ENCODE measurements around the gene TTYH3.
"Not testable (repeated sequence)": the region's sequence is repeated elsewhere in the genome, so short reads cannot be mapped to it uniquely, and the experiment has no call there.

The TTYH3 gene

GRCh38 chr7:2603044-2603965 is 28.5 kb upstream of the TTYH3 start:
- no peak for DNase-seq

DNA sequence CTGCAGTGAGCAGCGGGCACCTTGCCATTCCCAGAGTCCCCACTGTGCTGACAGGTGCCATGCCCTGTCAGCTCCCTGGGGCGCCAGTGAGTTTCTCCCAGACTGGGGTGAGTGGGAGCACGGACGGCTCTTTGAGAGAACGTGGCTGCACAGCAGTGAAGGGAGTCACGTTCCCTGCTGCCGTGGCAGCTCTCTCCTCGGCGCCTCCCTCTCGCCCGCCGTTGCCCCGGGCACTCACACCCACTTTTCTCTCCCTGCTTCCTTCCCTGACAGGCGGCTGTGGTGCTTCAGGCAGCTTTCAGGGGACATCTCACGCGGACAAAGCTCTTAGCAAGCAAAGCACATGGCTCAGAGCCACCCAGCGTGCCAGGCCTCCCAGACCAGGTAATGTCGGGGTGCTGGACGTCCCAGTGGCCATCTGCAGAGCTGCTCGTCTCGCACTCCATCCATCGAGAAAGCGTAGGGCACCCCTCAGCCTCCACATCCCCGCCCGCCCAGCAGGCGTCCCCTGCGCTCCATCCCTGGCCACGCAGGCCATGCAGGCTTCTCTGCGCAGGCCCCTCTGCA is 27.1 kb upstream of the TTYH3 start:
- DNase-seq, result no peak

GRCh38 chr7:2605608-2606538 is 25.9 kb upstream of the TTYH3 start:
- DNase-seq, result no peak

DNA sequence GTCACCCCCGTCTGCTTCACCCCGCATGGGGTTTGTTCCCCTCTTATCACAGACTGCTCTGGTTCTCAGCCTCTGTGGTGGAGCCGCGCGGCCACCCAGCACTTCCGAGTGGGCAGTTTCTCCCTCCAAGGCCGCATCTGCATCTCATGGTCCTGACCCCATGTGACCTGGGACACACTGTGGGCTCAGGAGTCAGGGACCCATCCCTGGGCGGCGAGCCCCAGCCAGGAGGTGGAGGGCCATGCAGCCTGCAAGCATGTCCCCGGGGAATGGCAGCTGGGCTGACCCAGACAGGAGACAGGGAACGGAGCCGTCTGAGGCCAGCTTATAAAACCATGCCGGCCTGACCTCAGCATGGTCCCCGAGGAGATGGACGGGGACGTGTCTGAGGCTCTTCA is 25.2 kb upstream of the TTYH3 start:
- DNase-seq, result no peak

DNA sequence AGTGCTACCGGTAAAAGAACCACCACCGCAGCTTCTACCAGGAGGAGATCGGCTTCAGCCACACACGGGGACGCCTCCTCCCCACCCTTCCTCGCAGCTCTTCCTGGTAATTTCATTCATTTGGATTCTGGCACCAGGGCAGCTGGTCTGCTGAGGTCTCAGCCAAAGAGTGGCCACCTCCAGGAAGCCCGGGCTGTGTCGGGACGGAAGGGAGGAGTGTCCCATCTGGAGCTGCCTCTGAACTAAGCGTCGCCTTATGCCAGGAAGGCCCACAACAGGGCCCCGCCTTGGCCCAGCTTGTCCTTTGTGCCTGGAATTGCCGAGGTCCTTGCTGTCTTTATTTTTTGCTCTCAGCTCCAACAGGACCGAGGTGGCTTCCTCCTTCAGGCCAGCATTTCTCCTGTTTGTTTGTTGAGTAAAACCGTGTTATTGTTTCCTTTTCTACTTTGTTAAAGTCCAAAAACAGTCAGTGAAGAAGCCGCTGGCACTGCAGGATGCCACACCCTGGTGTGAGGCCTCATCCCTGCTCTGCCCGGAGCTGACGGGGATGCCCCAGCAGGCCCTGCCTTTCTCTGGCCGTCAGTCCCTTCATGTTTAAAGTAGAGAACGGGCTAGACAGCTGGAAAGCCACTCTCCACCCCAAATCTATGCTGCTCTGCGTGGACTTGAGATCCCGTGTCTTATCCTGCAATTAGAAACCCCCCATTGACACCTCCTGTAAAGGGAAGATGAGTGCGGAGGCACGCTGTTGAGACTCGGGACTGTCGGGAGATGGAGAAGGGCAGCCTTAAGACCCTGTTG is 24.5 kb upstream of the TTYH3 start:
- no peak for DNase-seq

DNA sequence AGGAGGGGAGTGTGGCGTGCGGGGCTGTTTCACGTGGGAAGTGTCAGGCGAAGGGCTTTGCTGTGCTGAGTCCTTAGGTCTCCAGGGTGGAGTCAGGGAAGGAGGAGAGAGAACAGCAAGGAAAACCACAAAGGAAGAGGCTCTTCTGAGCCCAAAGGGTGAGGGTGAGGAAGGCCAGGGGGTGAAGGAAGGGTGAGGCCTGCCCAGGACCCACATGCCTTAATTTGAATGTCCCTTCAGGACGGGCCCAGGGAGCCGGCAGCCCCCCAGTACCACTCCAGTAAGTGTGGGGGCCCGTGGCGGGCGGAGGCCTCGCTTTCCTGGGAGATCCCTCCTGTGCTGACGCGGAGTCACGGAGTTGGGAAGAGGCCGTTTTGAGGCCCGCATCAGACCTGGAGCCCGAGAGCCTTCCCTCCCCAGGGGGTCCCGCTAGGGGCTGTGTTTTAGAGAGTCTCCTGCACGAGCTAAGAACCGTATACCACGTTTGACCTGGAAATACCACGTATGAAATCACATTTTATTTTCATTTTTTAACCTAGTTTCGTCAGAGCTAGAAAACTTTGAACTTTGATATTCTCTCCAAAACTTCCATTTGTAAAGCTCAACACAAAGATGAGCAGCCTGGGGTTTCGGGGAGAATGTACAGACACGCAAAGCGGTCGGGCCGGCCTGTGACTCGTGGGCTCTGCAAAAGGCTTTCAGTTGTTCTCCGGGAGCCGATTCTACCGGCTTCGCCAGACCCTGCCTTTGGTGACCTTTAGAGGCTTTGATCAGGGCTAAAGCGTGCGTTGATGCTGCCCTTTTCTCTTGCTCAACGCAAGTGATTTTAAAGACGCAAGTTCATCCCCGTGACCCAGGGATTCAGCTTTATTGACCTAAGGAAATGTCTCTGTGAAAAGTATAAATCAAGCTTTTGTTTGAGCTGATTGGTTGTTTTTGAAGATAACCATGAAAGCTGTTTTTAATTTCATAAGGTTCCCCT is 23.6 kb upstream of the TTYH3 start:
- no peak for DNase-seq

DNA sequence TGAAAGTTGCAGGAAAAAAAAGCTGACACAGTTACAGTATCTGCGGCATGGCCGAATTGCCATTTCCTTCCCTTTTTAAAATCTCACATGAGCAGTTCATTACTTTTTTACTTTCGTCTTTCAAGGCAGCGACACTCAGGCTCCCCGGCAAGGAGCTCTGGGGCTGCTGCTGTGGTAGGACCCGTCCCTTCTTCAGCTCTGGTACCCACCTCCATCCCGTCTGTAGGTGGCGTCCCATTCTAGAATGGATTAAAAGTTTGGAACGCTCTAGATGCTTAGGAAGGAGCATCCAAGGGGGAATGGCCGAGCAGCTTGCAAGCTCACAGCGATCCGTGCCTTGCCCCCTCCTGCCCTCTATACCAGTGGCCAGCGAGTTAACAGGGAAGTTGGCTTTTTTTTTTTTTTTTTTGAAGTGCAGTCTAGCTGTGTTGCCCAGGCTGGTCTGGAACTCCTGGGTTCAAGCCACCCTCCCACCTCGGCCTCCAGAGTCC is 22.8 kb upstream of the TTYH3 start:
- DNase-seq, result peak; percentile 23

DNA sequence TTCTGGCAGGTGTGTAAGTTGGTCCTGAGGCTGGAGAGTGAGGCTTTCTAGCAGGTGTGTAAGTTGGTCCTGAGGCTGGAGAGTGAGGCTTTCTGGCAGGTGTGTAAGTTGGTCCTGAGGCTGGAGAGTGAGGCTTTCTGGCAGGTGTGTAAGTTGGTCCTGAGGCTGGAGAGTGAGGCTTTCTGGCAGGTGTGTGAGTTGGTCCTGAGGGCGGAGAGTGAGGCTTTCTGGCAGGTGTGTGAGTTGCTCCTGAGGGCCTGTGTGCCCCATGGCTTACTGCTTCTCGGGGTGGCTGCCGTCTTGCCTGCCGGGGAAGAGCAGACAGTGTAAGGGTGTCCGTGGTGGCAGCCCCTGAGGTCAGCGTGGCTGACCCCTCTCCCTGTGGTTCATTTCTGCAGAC is 22.1 kb upstream of the TTYH3 start:
- DNase-seq, result not testable (repeated sequence)

GRCh38 chr7:2610466-2610865 is 21.3 kb upstream of the TTYH3 start:
- no peak for DNase-seq

- no peak for DNase-seq
Measured at GRCh38 chr7:2610898-2611297, 20.9 kb upstream of the TTYH3 start.

GRCh38 chr7:2611401-2611800 is 20.4 kb upstream of the TTYH3 start:
- DNase-seq, result no peak

GRCh38 chr7:2611922-2612321 is 19.9 kb upstream of the TTYH3 start:
- DNase-seq, result no peak

DNA sequence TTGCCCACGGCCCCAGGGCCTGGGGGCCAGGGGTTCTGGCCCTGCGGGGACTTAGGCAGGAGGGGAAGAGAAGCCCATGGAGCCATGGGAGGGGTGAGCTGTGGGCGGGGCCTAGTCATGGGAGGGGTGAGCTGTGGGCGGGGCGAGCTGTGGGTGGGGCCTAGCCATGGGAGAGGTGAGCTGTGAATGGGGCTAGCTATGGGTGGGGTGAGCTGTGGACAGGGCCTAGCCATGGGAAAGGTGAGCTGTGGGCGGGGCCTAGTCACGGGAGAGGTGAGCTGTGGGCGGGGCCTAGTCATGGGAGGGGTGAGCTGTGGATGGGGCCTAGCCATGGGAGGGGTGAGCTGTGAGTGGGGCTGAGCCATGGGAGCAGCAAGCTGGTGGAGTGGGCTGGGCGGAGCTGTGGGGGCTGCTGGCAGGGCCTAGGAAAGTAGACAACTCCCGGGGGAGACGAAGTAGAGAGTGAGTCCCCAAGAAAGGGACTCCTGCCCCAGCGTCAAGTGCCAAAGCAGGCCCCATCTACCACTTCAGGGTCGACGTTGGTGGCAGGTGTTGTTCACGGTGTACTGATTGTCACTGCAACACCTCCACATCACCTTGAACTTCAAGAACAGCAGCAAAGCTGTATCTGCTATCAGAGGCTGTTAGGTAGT is 19.2 kb upstream of the TTYH3 start:
- DNase-seq, result no peak

DNA sequence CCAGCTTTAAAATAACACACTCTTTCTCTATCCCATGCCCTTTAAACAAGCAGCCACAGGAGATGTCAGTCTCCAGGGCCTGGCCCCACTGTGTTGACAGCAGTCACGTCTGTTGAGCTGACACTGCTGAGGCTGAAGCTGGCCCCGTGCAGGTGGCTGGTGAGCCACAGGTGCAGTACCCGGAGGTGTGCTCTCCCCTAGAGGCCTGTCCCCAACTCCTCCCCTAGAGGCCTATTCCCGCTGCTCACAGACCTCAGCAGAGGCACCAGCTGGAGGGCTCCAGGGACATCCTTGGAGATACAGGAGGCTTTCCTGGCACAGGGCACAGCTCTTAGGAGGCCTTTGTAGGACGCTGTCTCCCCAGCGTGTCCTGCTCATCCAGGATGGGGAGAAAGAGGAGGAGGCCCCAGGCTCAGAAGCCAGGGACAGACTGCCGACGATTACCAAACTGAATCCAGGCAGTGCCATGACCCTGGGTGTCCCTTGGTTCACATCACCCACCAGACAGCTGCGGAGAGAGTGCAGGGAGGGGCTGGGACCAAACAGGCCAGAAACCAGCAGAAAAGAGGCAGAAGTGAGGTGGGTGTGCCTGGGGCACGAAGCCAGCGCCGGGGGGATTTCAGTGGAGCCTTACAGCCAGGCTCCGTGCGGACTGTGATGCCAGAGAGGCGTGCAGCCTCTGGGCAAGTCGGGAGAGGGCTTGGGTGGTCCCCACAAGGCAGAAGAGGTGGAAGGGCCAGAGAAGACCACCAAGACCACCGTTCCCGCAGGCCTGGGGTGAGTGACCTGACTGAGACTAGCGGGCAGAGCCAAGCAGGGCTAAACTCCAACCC is 18.5 kb upstream of the TTYH3 start:
- no peak for DNase-seq

- DNase-seq, result no peak
Measured at GRCh38 chr7:2613931-2614600, 17.7 kb upstream of the TTYH3 start.

GRCh38 chr7:2614631-2615330 is 17.0 kb upstream of the TTYH3 start:
- DNase-seq, result no peak

GRCh38 chr7:2616387-2617324 is 15.1 kb upstream of the TTYH3 start:
- DNase-seq, result no peak
